Measurements from ENCODE around the gene RRP9. TPM values are rescaled to one million over a fixed set of nuclear protein-coding genes. Genes with fewer than 3 reads are reported as not detected.
"Not testable (repeated sequence)": the region's sequence is repeated elsewhere in the genome, so short reads cannot be mapped to it uniquely, and the experiment has no call there.

RRP9 gene
- total RNA-seq, 4 donors from 2014 or later, result 14.9 to 32.9 (median 21.3) TPM

- Histone ChIP-seq H3K27ac (no peak overlapping the region), H3K9me3 (peaks cover 0 to 24% (median 0%) of the 10 kb centered on the region in 4 donors), H3K27me3 (no peaks in the 10 kb centered on the region), H3K36me3 (no peaks in the 10 kb centered on the region), H3K4me1 (no peaks in the 10 kb centered on the region), H3K4me3 (no peak overlapping the region)
- DNase-seq (ENCODE audit: low spot score in 2 of 2), result no peak
- TF ChIP-seq EP300 (IDR thresholded peaks at IDR 0.05) (no peak), POLR2A (IDR thresholded peaks at IDR 0.05) (no peak), CTCF (IDR thresholded peaks at IDR 0.05) (no peak)
- WGBS, 2 donors, result 80 to 83% methylated on average over 2 of the region's 2 CpGs
Observed at GRCh38 chr3:51904034-51904823, 37.5 kb downstream of the RRP9 start.

GRCh38 chr3:51902361-51902760 lies 39.3 kb downstream of the RRP9 start:
- 69 to 70% methylated on average over 7 of the region's 7 CpGs for WGBS, 2 donors
- not testable (repeated sequence) for H3K36me3 ChIP-seq; H3K4me3 ChIP-seq; H3K27ac ChIP-seq; H3K27me3 ChIP-seq; H3K4me1 ChIP-seq; DNase-seq (ENCODE audit: low spot score in 2 of 2)
- H3K9me3 ChIP-seq, result peaks cover 0 to 13% (median 0%) of the 10 kb centered on the region in 4 donors

GRCh38 chr3:51900043-51900442 lies 41.7 kb downstream of the RRP9 start:
- not testable (repeated sequence) for H3K36me3 ChIP-seq; H3K27me3 ChIP-seq; H3K4me3 ChIP-seq; DNase-seq (ENCODE audit: low spot score in 2 of 2); H3K9me3 ChIP-seq; H3K4me1 ChIP-seq; H3K27ac ChIP-seq
- WGBS, 2 donors, result 76 to 80% methylated on average over 7 of the region's 7 CpGs

GRCh38 chr3:51897391-51897790 lies 44.3 kb downstream of the RRP9 start:
- H3K27me3 ChIP-seq, result no peaks in the 10 kb centered on the region
- H3K9me3 ChIP-seq, result no peaks in the 10 kb centered on the region
- DNase-seq (ENCODE audit: low spot score in 2 of 2), result no peak
- no peak overlapping the region for H3K27ac ChIP-seq
- no peaks in the 10 kb centered on the region for H3K36me3 ChIP-seq
- no peak overlapping the region for H3K4me3 ChIP-seq
- 82 to 91% methylated on average over 15 of the region's 15 CpGs for WGBS, 2 donors
- no peak for TF ChIP-seq POLR2A (IDR thresholded peaks at IDR 0.05)
- no peak for TF ChIP-seq EP300 (IDR thresholded peaks at IDR 0.05)
- no peak for TF ChIP-seq CTCF (IDR thresholded peaks at IDR 0.05)
- no peaks in the 10 kb centered on the region for H3K4me1 ChIP-seq

- Histone ChIP-seq H3K36me3 (no peaks in the 10 kb centered on the region), H3K27me3 (no peaks in the 10 kb centered on the region), H3K27ac (no peak overlapping the region), H3K4me1 (no peaks in the 10 kb centered on the region), H3K9me3 (no peaks in the 10 kb centered on the region), H3K4me3 (no peak overlapping the region)
- 92% methylated on average over 10 of the region's 10 CpGs for WGBS, 2 donors
- TF ChIP-seq POLR2A (IDR thresholded peaks at IDR 0.05) (no peak), EP300 (IDR thresholded peaks at IDR 0.05) (no peak), CTCF (IDR thresholded peaks at IDR 0.05) (no peak)
- no peak for DNase-seq (ENCODE audit: low spot score in 2 of 2)
Observed at GRCh38 chr3:51896607-51897305, 44.9 kb downstream of the RRP9 start.

- H3K27me3 ChIP-seq, result no peaks in the 10 kb centered on the region
- WGBS, 2 donors, result 93 to 95% methylated on average over 15 to 16 of the region's 16 CpGs
- H3K27ac ChIP-seq, result no peak overlapping the region
- no peak for TF ChIP-seq CTCF (IDR thresholded peaks at IDR 0.05)
- no peak for TF ChIP-seq EP300 (IDR thresholded peaks at IDR 0.05)
- no peak for TF ChIP-seq POLR2A (IDR thresholded peaks at IDR 0.05)
- DNase-seq (ENCODE audit: low spot score in 2 of 2), result no peak
- no peaks in the 10 kb centered on the region for H3K4me1 ChIP-seq
- H3K36me3 ChIP-seq, result no peaks in the 10 kb centered on the region
- H3K9me3 ChIP-seq, result no peaks in the 10 kb centered on the region
- H3K4me3 ChIP-seq, result no peak overlapping the region
Observed at GRCh38 chr3:51894939-51895338, 46.8 kb downstream of the RRP9 start.
